Heart left ventricle (tissue), 16 donors: ENCODE data around the gene PDGFRB. TPM values are rescaled to one million over a fixed set of nuclear protein-coding genes. Genes with fewer than 3 reads are reported as not detected.
A peak's percentile ranks its signal among the peaks of the same experiment; 100 is the strongest.

Experiments used
- ATAC-seq, 4 donors: fragments of 200-7000 bp; cut with Tn5 transposase; one replicate each; pipeline ENCODE4 v1.9.1; 2020 to 2022; ENCODE audit warnings: moderate library complexity in 4 of 4, mild to moderate bottlenecking in 3 of 4, moderate number of reproducible peaks in 1 of 4
- DNase-seq, 5 donors: peaks; one replicate each; pipeline ENCODE4 v3.0.0-alpha.2; 2020
- H3K27ac ChIP-seq, 12 donors: fragments of 200-600 bp; sonication (generic) in 4 of 12; one replicate each; pipeline versions ENCODE4 v1.5.0 to v1.8.0; 2016 to 2022; ENCODE audit warnings: mild to moderate bottlenecking in 2 of 12
- H3K27me3 ChIP-seq, 9 donors: fragments of 200-600 bp; sonication (generic) in 2 of 9; one replicate each; pipeline versions ENCODE4 v1.5.1 to v1.8.0; 2016 to 2022; ENCODE audit warnings: mild to moderate bottlenecking in 3 of 9
- H3K36me3 ChIP-seq, 9 donors: fragments of 200-600 bp; sonication (generic) in 2 of 9; one replicate each; pipeline versions ENCODE4 v1.5.0 to v1.8.0; 2018 to 2022; ENCODE audit warnings: mild to moderate bottlenecking in 2 of 9
- H3K4me1 ChIP-seq, 12 donors: fragments of 200-600 bp; sonication (generic) in 4 of 12; one replicate each; pipeline versions ENCODE4 v1.5.0 to v1.8.0; 2016 to 2022; ENCODE audit warnings: mild to moderate bottlenecking in 3 of 12
- H3K4me3 ChIP-seq, 12 donors: fragments of 200-600 bp; sonication (generic) in 4 of 12; one replicate each; pipeline versions ENCODE4 v1.5.0 to v1.8.0; 2017 to 2022; ENCODE audit warnings: mild to moderate bottlenecking in 9 of 12, moderate library complexity in 4 of 12
- H3K9me3 ChIP-seq, 12 donors: fragments of 200-600 bp; sonication (generic) in 4 of 12; one replicate each; pipeline versions ENCODE4 v1.5.0 to v1.8.0; 2016 to 2022; ENCODE audit warnings: mild to moderate bottlenecking in 1 of 12
- CTCF ChIP-seq, 12 donors: fragments of 200-600 bp; sonication (generic) in 4 of 12; IDR thresholded peaks; one replicate each; pipeline versions ENCODE4 v1.5.0 to v1.8.0; 2018 to 2022; ENCODE audit warnings: antibody characterized with exemption in 12 of 12, mild to moderate bottlenecking in 5 of 12
- POLR2A ChIP-seq, 2 donors: fragments of 450-650 bp; IDR thresholded peaks; one replicate each; pipeline ENCODE4 v1.6.1; 2017; ENCODE audit warnings: antibody characterized with exemption in 2 of 2, mild to moderate bottlenecking in 2 of 2, moderate library complexity in 2 of 2
- WGBS, 4 donors: extraction: QIAGEN DNeasy Blood & Tissue Kit in 2 of 4; methylation state at CpG; one replicate each; pipeline versions ENCODE4 v1.1.5 to v1.1.7; 2013 to 2018; 5-methylcytosine and 5-hydroxymethylcytosine counted together
- intact Hi-C, 10 donors: fragments of 100-400 bp; cut with DNase I; formaldehyde crosslinking; loops; one replicate each; pipeline versions ENCODE4 v1.11.1 to v1.14.2; 2022
- polyA plus RNA-seq, 2 donors: library from polyadenylated mRNA; stranded (reverse); fragments of 200-250 nt; gene quantifications; one replicate each; pipeline ENCODE4 v1.2.3, GENCODE V29; 2013
- total RNA-seq, 9 donors: library from RNA; depleted of rRNA in 2 of 9; stranded (reverse); fragments of >200 nt in 2 of 9; fragmentation: NEBNext Ultra II Directional in 3 of 9; extraction: Animal tissue kit (Norgen Biotek cat#: 25700) in 3 of 9; gene quantifications; one replicate each; pipeline versions ENCODE4 v1.1.0 to v1.2.4, GENCODE V29; 2016 to 2023
- donor health status: ischemic (EF 13 %, LVEDD 7.1; RV severe dilation, severe dysfunction).
- donor health status: healthy with polysubstance abuse.
- donor health status: DM: no; HTN: yes; CAD: no.
- donor health status: DM: no; HTN: no; CAD: no.
- donor health status: ischemic (EF 25% LVEDD 6.9; RV normal size, moderate dysfunction).
- donor health status: ischemic (EF 25% LVEDD 5.7; RV mildly dilated, moderate dysfunction).
- donor health status: healthy.
- donor health status: DM: yes; HTN: yes; CAD: no.
- donor health status: ischemic (EF 35%, LVEDD 5.7; RV mildly dilated, moderate dysfunction).
- donor health status: nonischemic (EF 11% LVEDD 7.7; RV severe dilation, severe dysfunction).
- donor health status: DM: yes; HTN: yes; CAD: no.
- donor health status: PGD.
- donor health status: ischemic (EF 29% LVEDD 5.4; RV normal size, mild dysfunction).
- donor health status: nonischemic (EF 23%, LVEDD 6.1; RV moderate dilation, normal function).

PDGFRB gene
- total and polyA plus RNA-seq, 11 donors: 27.6 to 112 (median 45.6) TPM

GRCh38 chr5:150182774-150183173 lies 27.1 kb upstream of the PDGFRB start:
- ATAC-seq: no peak
- TF ChIP-seq POLR2A (IDR thresholded peaks at IDR 0.05) (no peak), CTCF (IDR thresholded peaks at IDR 0.05) (no peak)
- H3K27ac ChIP-seq: no peak overlapping the region
- H3K9me3 ChIP-seq: no peaks in the 10 kb centered on the region
- WGBS, 4 donors: 93 to 97% (median 95%) methylated on average over 10 of the region's 10 CpGs
- H3K36me3 ChIP-seq: no peaks in the 10 kb centered on the region
- no peak overlapping the region for H3K4me3 ChIP-seq
- DNase-seq: no peak
- peaks cover 0 to 42% (median 28%) of the 10 kb centered on the region in 12 donors for H3K4me1 ChIP-seq
- H3K27me3 ChIP-seq: no peaks in the 10 kb centered on the region
- intact Hi-C loops: no loop called here

- DNase-seq (no peak), ATAC-seq (no peak)
- intact Hi-C loops: no loop called here
- Histone ChIP-seq H3K4me1 (peaks cover 0 to 42% (median 28%) of the 10 kb centered on the region in 12 donors), H3K27ac (peak overlapping the region in 9 of 12 donors; percentile 59 to 93 (median 80)), H3K36me3 (no peaks in the 10 kb centered on the region), H3K4me3 (no peak overlapping the region), H3K9me3 (no peaks in the 10 kb centered on the region), H3K27me3 (no peaks in the 10 kb centered on the region)
- 91 to 96% (median 95%) methylated on average over 8 to 9 of the region's 9 CpGs for WGBS, 4 donors
- TF ChIP-seq POLR2A (IDR thresholded peaks at IDR 0.05) (no peak), CTCF (IDR thresholded peaks at IDR 0.05) (no peak)
Observed at GRCh38 chr5:150181766-150182545, 26.3 kb upstream of the PDGFRB start.

- intact Hi-C loops: no loop called here
- Histone ChIP-seq H3K36me3 (no peaks in the 10 kb centered on the region), H3K27me3 (no peaks in the 10 kb centered on the region), H3K4me1 (peaks cover 0 to 40% (median 28%) of the 10 kb centered on the region in 12 donors), H3K9me3 (no peaks in the 10 kb centered on the region), H3K4me3 (no peak overlapping the region), H3K27ac (peak overlapping the region; percentile 59 to 93 (median 79))
- DNase-seq (peak in 1 of 5 donors; percentile 50), ATAC-seq (peak in 3 of 4 donors; percentile 16 to 44 (median 17))
- 43 to 70% (median 54%) methylated on average over 5 of the region's 5 CpGs for WGBS, 4 donors
- TF ChIP-seq CTCF (IDR thresholded peaks at IDR 0.05): no peak
Observed at GRCh38 chr5:150181027-150181426, 25.4 kb upstream of the PDGFRB start.

DNA sequence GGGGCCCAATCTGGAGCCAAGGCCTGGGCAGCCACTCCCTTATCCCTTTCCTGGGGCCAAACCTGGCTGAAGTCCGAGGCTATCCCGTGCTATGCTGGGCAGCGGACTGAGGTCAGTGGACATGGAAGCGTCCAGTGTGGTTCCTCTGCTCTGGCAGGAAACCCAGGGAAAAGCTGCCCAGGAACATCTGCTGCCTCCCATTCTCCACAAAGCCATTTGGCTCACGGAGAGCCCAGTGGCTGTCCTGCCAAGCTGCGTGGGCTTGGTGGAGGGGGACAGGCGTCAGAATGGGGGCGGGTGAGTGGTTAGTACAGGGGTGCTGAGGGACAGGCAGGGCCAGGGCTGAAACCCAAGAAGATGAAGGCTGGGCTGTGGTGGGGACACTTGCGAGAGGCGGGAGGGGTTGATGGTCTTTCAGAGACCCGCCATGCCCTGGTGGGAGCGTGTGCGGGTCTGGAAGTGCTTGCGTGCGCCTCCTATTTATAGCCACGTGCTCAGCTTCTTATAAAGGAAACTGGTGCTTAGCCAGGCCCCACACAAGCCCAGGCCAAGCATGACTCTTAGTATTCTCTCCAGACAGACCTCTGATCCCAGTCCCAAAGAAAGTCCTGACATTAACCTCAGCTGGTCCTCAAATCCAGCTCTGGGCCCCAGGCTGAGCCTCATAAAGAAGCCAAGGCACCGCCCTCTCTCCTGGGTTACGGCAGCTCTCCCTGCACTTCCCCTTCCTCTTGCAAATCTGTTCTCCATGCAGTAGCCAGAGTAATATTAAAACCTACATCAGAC lies 24.8 kb upstream of the PDGFRB start:
- H3K27me3 ChIP-seq: no peaks in the 10 kb centered on the region
- DNase-seq (peak; percentile 68 to 87 (median 84)), ATAC-seq (peak; percentile 77 to 85 (median 84))
- H3K4me3 ChIP-seq: no peak overlapping the region
- H3K36me3 ChIP-seq: no peaks in the 10 kb centered on the region
- H3K27ac ChIP-seq: peak overlapping the region; percentile 59 to 93 (median 79)
- 26 to 35% (median 30%) methylated on average over 15 to 18 of the region's 18 CpGs for WGBS, 4 donors
- H3K9me3 ChIP-seq: no peaks in the 10 kb centered on the region
- intact Hi-C loops: no loop called here
- TF ChIP-seq POLR2A (IDR thresholded peaks at IDR 0.05) (no peak), CTCF (IDR thresholded peaks at IDR 0.05) (no peak)
- peaks cover 0 to 42% (median 28%) of the 10 kb centered on the region in 12 donors for H3K4me1 ChIP-seq
